Tibial artery (tissue), 4 donors: ENCODE measurements around the gene CCDC159.
"Not testable (repeated sequence)": the region's sequence is repeated elsewhere in the genome, so short reads cannot be mapped to it uniquely, and the experiment has no call there.

Experiments
- DNase-seq, 2 donors: peaks; one replicate each; pipeline ENCODE4 v3.0.0-alpha.2; 2019
- H3K27ac ChIP-seq, 2 donors: fragments of 200-600 bp; sonication (generic) in 1 of 2; 1 replicate in 1 of 2; 2 replicates in 1 of 2; pipeline ENCODE4 v1.5.1; 2018 to 2019; ENCODE audit warnings: mild to moderate bottlenecking in 1 of 2
- H3K27me3 ChIP-seq, 2 donors: fragments of 200-600 bp; sonication (generic) in 1 of 2; one replicate each; pipeline versions ENCODE4 v1.5.1 to v1.6.0; 2016 to 2019
- H3K36me3 ChIP-seq, 3 donors: fragments of 200-600 bp; sonication (generic) in 2 of 3; one replicate each; pipeline ENCODE4 v1.5.1; 2016 to 2019; ENCODE audit warnings: mild to moderate bottlenecking in 2 of 3
- H3K4me1 ChIP-seq, 4 donors: fragments of 200-600 bp; sonication (generic) in 2 of 4; 1 replicate in 3 of 4; 2 replicates in 1 of 4; pipeline ENCODE4 v1.5.1; 2016 to 2019
- H3K4me3 ChIP-seq, 2 donors: fragments of 200-600 bp; sonication (generic) in 1 of 2; 1 replicate in 1 of 2; 2 replicates in 1 of 2; pipeline ENCODE4 v1.5.1; 2018 to 2019; ENCODE audit warnings: mild to moderate bottlenecking in 2 of 2
- H3K9me3 ChIP-seq, 3 donors: fragments of 200-600 bp; sonication (generic) in 1 of 3; one replicate each; pipeline ENCODE4 v1.5.1; 2016 to 2019
- intact Hi-C: fragments of 100-400 bp; cut with DNase I; formaldehyde crosslinking; loops from one replicate; pipeline ENCODE4 v1.15.0; 2023; ENCODE audit warnings: low total_unique reads
- TF ChIP-seq, protein P1 (sequence below), 2 experiments: fragments of 200-600 bp in 1 of 2; fragments of 450-650 bp in 1 of 2; IDR thresholded peaks; one replicate each; pipeline ENCODE4 v1.5.1; 2017 to 2019; ENCODE audit warnings: antibody characterized with exemption in 2 of 2, mild to moderate bottlenecking in 1 of 2, moderate library complexity in 1 of 2

Gene CCDC159

GRCh38 chr19:11337080-11337479, 9.2 kb upstream of the CCDC159 start:
- intact Hi-C loops: loop anchor here (5.0 kb wide), 1 partner anchor 45 kb away; no protein-coding TSS in a partner anchor

GRCh38 chr19:11338121-11338520, 8.2 kb upstream of the CCDC159 start:
- Histone ChIP-seq H3K27me3 (no peaks in the 10 kb centered on the region), H3K9me3 (no peaks in the 10 kb centered on the region), H3K27ac (peak overlapping the region; percentile 80 to 81), H3K4me1 (peaks cover 0 to 26% (median 17%) of the 10 kb centered on the region in 4 donors), H3K36me3 (peaks cover 35 to 60% (median 41%) of the 10 kb centered on the region in 3 donors), H3K4me3 (peak overlapping the region in 1 of 2 donors; percentile 89)
- DNase-seq: no peak
- intact Hi-C loops: loop anchor here (5.0 kb wide), 1 partner anchor 46 kb away; no protein-coding TSS in a partner anchor
- TF ChIP-seq, protein P1, sequence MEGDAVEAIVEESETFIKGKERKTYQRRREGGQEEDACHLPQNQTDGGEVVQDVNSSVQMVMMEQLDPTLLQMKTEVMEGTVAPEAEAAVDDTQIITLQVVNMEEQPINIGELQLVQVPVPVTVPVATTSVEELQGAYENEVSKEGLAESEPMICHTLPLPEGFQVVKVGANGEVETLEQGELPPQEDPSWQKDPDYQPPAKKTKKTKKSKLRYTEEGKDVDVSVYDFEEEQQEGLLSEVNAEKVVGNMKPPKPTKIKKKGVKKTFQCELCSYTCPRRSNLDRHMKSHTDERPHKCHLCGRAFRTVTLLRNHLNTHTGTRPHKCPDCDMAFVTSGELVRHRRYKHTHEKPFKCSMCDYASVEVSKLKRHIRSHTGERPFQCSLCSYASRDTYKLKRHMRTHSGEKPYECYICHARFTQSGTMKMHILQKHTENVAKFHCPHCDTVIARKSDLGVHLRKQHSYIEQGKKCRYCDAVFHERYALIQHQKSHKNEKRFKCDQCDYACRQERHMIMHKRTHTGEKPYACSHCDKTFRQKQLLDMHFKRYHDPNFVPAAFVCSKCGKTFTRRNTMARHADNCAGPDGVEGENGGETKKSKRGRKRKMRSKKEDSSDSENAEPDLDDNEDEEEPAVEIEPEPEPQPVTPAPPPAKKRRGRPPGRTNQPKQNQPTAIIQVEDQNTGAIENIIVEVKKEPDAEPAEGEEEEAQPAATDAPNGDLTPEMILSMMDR (IDR thresholded peaks at IDR 0.05): no peak

More at GRCh38 chr19:11337080-11337479, 9.2 kb upstream of the CCDC159 start:
- H3K4me3 ChIP-seq: no peak overlapping the region
- no peaks in the 10 kb centered on the region for H3K27me3 ChIP-seq
- peaks cover 0 to 21% (median 17%) of the 10 kb centered on the region in 4 donors for H3K4me1 ChIP-seq
- no peak for DNase-seq
- TF ChIP-seq, protein P1 (IDR thresholded peaks at IDR 0.05): no peak
- no peak overlapping the region for H3K27ac ChIP-seq
- peaks cover 44 to 62% (median 52%) of the 10 kb centered on the region in 3 donors for H3K36me3 ChIP-seq
- H3K9me3 ChIP-seq: no peaks in the 10 kb centered on the region

DNA sequence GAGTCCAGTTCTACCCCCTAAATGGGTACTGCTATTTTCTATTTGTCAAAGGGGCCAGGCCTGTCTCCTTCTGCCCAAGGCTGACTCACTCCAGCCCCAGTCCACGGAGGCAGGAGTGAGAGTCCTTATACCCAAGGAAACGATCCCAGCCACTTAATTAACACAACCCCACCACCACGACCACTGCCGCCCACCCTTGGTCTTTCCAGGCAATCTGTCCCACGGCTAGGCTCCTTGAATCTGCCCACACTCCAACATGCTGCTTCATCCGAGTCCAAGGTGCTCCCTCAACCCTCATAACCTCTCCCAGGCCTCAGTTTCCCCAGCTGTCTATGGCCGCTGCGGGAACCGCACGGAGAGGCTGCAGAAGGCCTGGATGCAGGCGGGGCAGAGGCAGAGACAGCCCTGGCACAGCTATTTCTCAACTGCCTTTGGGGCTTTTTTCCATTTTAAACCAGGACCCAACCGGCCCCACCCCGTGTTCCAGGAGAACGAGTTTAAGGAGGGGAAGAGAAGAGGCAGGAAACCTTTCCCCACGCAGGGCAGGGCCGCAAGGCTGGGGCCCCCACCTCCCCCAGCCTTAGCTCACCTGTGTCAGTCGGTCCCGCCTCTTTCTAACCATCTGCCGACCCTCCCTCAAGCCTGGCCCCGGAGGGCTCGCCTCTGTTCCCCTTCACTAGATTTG, 7.6 kb upstream of the CCDC159 start:
- H3K4me1 ChIP-seq: peaks cover 0 to 32% (median 21%) of the 10 kb centered on the region in 4 donors
- intact Hi-C loops: loop anchor here (5.0 kb wide), 1 partner anchor 46 kb away; no protein-coding TSS in a partner anchor
- no peaks in the 10 kb centered on the region for H3K27me3 ChIP-seq
- no peak for DNase-seq
- TF ChIP-seq, protein P1 (IDR thresholded peaks at IDR 0.05): no peak
- H3K27ac ChIP-seq: peak overlapping the region; percentile 80 to 81
- H3K36me3 ChIP-seq: peaks cover 29 to 54% (median 36%) of the 10 kb centered on the region in 3 donors
- H3K9me3 ChIP-seq: no peaks in the 10 kb centered on the region
- H3K4me3 ChIP-seq: peak overlapping the region; percentile 67 to 89

GRCh38 chr19:11339254-11340098, 6.8 kb upstream of the CCDC159 start, which contains the start of gene RAB3D:
RAB3D (minus strand) TSS chr19:11339657; CDS start chr19:11337399, 2,258 bp downstream.
- peak within 1 kb of the TSS; percentile 80 to 81 for H3K27ac ChIP-seq
- TF ChIP-seq, protein P1 (IDR thresholded peaks at IDR 0.05): no peak
- H3K4me1 ChIP-seq: peaks cover 0 to 40% (median 28%) of the 10 kb centered on the region in 4 donors
- intact Hi-C loops: loop anchor here (5.0 kb wide), 1 partner anchor 47 kb away; no protein-coding TSS in a partner anchor
- DNase-seq: peak; percentile 91 to 97
- H3K4me3 ChIP-seq: peak within 1 kb of the TSS; percentile 67 to 89
- H3K36me3 ChIP-seq: peaks cover 22 to 46% (median 28%) of the 10 kb centered on the region in 3 donors
- H3K27me3 ChIP-seq: no peaks in the 10 kb centered on the region
- no peaks in the 10 kb centered on the region for H3K9me3 ChIP-seq

- Histone ChIP-seq H3K36me3 (peaks cover 16 to 40% (median 22%) of the 10 kb centered on the region in 3 donors), H3K4me3 (peak overlapping the region; percentile 67 to 89), H3K4me1 (peaks cover 0 to 46% (median 34%) of the 10 kb centered on the region in 4 donors), H3K27ac (peak overlapping the region; percentile 80 to 81)
- intact Hi-C loops, H3K27me3 ChIP-seq, DNase-seq, H3K9me3 ChIP-seq: not testable (repeated sequence)
Observed at GRCh38 chr19:11340099-11340467, 6.2 kb upstream of the CCDC159 start.
